ENCODE data around the gene SSBP3. TPM values are rescaled to one million over a fixed set of nuclear protein-coding genes. Genes with fewer than 3 reads are reported as not detected.

Gene SSBP3
- polyA plus RNA-seq, 1 of the 3 experiments (the other 2 are of a cell fraction), result 26.2 TPM

GRCh38 chr1:54177726-54178125 is 228.5 kb downstream of the SSBP3 start:
- 92% methylated on average over 7 of the region's 8 CpGs for WGBS (ENCODE audit: low lambda C conversion rate)
- no peaks in the 10 kb centered on the region for H3K79me2 ChIP-seq (ENCODE audit: insufficient read depth)
- H3K4me2 ChIP-seq, result no peak overlapping the region
- H3K4me1 ChIP-seq (ENCODE audit: control insufficient read depth in 1 of 2, insufficient read depth in 2 of 2, low read depth in 1 of 2, low read length in 1 of 2), result no peaks in the 10 kb centered on the region; a peak in 1 of 4 replicates
- POLR2A ChIA-PET, result no interaction called here
- no peaks in the 10 kb centered on the region for H3F3A ChIP-seq (replicated peaks; ENCODE audit: insufficient read depth)
- no peaks in the 10 kb centered on the region for H3K9me2 ChIP-seq
- H4K20me1 ChIP-seq (ENCODE audit: insufficient read depth), result no peaks in the 10 kb centered on the region
- DNase-seq, result no peak
- TF ChIP-seq USF2 (IDR thresholded peaks at IDR 0.05; ENCODE audit: borderline replicate concordance, low read depth, low read length), result no peak
- TF ChIP-seq CHD2 (IDR thresholded peaks at IDR 0.05; ENCODE audit: low read length, partially characterized antibody), result no peak
- TF ChIP-seq, protein P1, sequence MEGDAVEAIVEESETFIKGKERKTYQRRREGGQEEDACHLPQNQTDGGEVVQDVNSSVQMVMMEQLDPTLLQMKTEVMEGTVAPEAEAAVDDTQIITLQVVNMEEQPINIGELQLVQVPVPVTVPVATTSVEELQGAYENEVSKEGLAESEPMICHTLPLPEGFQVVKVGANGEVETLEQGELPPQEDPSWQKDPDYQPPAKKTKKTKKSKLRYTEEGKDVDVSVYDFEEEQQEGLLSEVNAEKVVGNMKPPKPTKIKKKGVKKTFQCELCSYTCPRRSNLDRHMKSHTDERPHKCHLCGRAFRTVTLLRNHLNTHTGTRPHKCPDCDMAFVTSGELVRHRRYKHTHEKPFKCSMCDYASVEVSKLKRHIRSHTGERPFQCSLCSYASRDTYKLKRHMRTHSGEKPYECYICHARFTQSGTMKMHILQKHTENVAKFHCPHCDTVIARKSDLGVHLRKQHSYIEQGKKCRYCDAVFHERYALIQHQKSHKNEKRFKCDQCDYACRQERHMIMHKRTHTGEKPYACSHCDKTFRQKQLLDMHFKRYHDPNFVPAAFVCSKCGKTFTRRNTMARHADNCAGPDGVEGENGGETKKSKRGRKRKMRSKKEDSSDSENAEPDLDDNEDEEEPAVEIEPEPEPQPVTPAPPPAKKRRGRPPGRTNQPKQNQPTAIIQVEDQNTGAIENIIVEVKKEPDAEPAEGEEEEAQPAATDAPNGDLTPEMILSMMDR (IDR thresholded peaks at IDR 0.05), result no peak
- TF ChIP-seq MXI1 (IDR thresholded peaks at IDR 0.05; ENCODE audit: low read depth, low read length), result no peak
- TF ChIP-seq, protein P2, sequence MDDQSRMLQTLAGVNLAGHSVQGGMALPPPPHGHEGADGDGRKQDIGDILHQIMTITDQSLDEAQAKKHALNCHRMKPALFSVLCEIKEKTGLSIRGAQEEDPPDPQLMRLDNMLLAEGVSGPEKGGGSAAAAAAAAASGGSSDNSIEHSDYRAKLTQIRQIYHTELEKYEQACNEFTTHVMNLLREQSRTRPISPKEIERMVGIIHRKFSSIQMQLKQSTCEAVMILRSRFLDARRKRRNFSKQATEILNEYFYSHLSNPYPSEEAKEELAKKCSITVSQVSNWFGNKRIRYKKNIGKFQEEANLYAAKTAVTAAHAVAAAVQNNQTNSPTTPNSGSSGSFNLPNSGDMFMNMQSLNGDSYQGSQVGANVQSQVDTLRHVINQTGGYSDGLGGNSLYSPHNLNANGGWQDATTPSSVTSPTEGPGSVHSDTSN (IDR thresholded peaks at IDR 0.05), result no peak
- no peak overlapping the region for H2AFZ ChIP-seq (ENCODE audit: low read depth)
- H3K4me3 ChIP-seq (ENCODE audit: low read depth in 2 of 2, low read length in 1 of 2), result no peak overlapping the region
- no peaks in the 10 kb centered on the region for H3K9me3 ChIP-seq
- CTCF ChIA-PET, result interaction anchor here (1.3 kb wide), 1 partner anchor 97 kb away, joined by 4 read pairs; no protein-coding TSS in a partner anchor
- H3K27me3 ChIP-seq (ENCODE audit: insufficient read depth), result no peaks in the 10 kb centered on the region
- no peak overlapping the region for H3K9ac ChIP-seq
- H3K36me3 ChIP-seq (replicated peaks in 1 of 2; ENCODE audit: control insufficient read depth in 1 of 2, insufficient read depth in 2 of 2, low read length in 1 of 2), result no peaks in the 10 kb centered on the region
- H3K27ac ChIP-seq (ENCODE audit: low read depth in 2 of 2, low read length in 1 of 2), result no peak overlapping the region

DNA sequence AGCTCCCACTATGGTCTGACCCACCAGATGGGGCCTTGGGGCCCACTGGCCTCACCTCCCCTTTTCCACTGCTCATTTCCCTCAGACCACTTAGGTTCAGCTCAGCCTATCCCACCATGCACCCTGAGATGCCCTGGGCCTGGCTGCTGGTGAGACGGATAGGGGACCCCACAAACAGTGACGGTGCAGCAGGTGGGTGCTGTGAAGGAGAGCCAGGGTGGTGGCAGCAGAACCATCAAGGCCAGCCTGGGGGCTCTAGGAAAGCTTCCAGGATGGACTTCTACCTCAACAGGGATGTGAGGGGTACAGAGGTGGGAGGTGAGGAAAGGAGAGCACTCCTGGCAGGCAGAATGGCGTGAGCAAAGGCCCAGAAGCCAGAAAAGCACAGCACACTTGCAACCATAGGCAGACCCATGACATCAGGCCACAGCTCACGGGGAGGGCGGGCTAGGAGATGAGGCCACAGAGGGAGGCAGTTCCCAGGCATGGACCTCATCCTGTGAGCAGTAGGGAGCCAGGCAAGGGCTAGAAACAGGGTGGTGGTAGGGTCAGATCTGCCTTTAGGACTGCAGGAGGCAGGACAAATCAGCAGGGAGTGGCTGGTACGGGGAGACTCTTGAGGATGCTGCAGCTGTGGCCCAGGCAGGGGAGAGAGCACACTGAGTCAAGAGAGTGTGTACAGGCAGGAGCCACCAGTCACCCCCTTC is 229.4 kb downstream of the SSBP3 start:
- H3K9me3 ChIP-seq, result no peaks in the 10 kb centered on the region
- 87% methylated on average over 6 of the region's 6 CpGs for WGBS (ENCODE audit: low lambda C conversion rate)
- ChIA-PET POLR2A (no interaction called here), CTCF (interaction anchor here (0.6 kb wide), 1 partner anchor 11 kb away, joined by 3 read pairs; no protein-coding TSS in a partner anchor)
- no peak overlapping the region for H2AFZ ChIP-seq (ENCODE audit: low read depth)
- H3K9me2 ChIP-seq, result no peaks in the 10 kb centered on the region
- H3K27me3 ChIP-seq (ENCODE audit: insufficient read depth), result no peaks in the 10 kb centered on the region
- no peaks in the 10 kb centered on the region for H3K36me3 ChIP-seq (replicated peaks in 1 of 2; ENCODE audit: control insufficient read depth in 1 of 2, insufficient read depth in 2 of 2, low read length in 1 of 2)
- no peaks in the 10 kb centered on the region for H3F3A ChIP-seq (replicated peaks; ENCODE audit: insufficient read depth)
- H3K4me2 ChIP-seq, result no peak overlapping the region
- DNase-seq, result no peak
- TF ChIP-seq, protein P1 (IDR thresholded peaks at IDR 0.05), result no peak
- TF ChIP-seq NRF1 (IDR thresholded peaks at IDR 0.05; ENCODE audit: low read depth, low read length) (no peak), YY1 (IDR thresholded peaks at IDR 0.05; ENCODE audit: low read depth) (no peak)
- TF ChIP-seq, protein P3, sequence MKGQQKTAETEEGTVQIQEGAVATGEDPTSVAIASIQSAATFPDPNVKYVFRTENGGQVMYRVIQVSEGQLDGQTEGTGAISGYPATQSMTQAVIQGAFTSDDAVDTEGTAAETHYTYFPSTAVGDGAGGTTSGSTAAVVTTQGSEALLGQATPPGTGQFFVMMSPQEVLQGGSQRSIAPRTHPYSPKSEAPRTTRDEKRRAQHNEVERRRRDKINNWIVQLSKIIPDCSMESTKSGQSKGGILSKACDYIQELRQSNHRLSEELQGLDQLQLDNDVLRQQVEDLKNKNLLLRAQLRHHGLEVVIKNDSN (IDR thresholded peaks at IDR 0.05; ENCODE audit: borderline replicate concordance, low read depth), result no peak
- H3K4me3 ChIP-seq (ENCODE audit: low read depth in 2 of 2, low read length in 1 of 2), result no peak overlapping the region
- H3K79me2 ChIP-seq (ENCODE audit: insufficient read depth), result no peaks in the 10 kb centered on the region
- no peaks in the 10 kb centered on the region; a peak in 1 of 4 replicates for H3K4me1 ChIP-seq (ENCODE audit: control insufficient read depth in 1 of 2, insufficient read depth in 2 of 2, low read depth in 1 of 2, low read length in 1 of 2)
- H4K20me1 ChIP-seq (ENCODE audit: insufficient read depth), result no peaks in the 10 kb centered on the region
- no peak overlapping the region for H3K9ac ChIP-seq
- no peak overlapping the region for H3K27ac ChIP-seq (ENCODE audit: low read depth in 2 of 2, low read length in 1 of 2)

Other genes with a start within 250 kb of the SSBP3 start
- 3.3 and 4.7 TPM in 2 replicates for gene CYB5RL, start 206.4 kb downstream of the SSBP3 start, polyA plus RNA-seq (2012; rRNA removed)
- gene MRPL37, start 206.2 kb downstream of the SSBP3 start, polyA plus RNA-seq (2012; rRNA removed), result 10.1 and 11.3 TPM in 2 replicates
- gene ACOT11, start 141.8 kb upstream of the SSBP3 start, polyA plus RNA-seq (2012; rRNA removed), result 6.9 and 7.2 TPM in 2 replicates
- not detected in 2 replicates for gene FAM151A, start 217.1 kb upstream of the SSBP3 start, polyA plus RNA-seq (2012; rRNA removed)
- 0.51 and 0.52 TPM in 2 replicates for gene MROH7, start 235.4 kb upstream of the SSBP3 start, polyA plus RNA-seq (2012; rRNA removed)